MM.1S (cell line): ENCODE data around the gene LRRC34.

Experiments used
- DNase-seq: peaks from one replicate; pipeline ENCODE4 v3.0.0-alpha.2; 2015
- H2AFZ ChIP-seq: fragments of 300-600 bp; sonication (generic); 2 replicates; pipeline ENCODE4 v1.6.0; 2016; ENCODE audit warnings: antibody characterized with exemption, low read length
- H3F3A ChIP-seq: fragments of 300-600 bp; sonication (generic); 2 replicates; pipeline ENCODE4 v1.6.1; 2016; ENCODE audit warnings: mild to moderate bottlenecking, antibody characterized with exemption, low read length, moderate library complexity, mixed read lengths; ENCODE audit not compliant: insufficient read depth
- H3K27ac ChIP-seq: fragments of 300-600 bp; sonication (generic); 2 replicates; pipeline ENCODE4 v1.5.1; 2016; ENCODE audit warnings: mild to moderate bottlenecking, low read length
- H3K27me3 ChIP-seq: fragments of 300-600 bp; sonication (generic); replicated peaks from 2 replicates; pipeline ENCODE4 v1.6.0; 2016; ENCODE audit warnings: low read length; ENCODE audit not compliant: insufficient read depth
- H3K36me3 ChIP-seq: fragments of 300-600 bp; sonication (generic); replicated peaks from 2 replicates; pipeline ENCODE4 v1.6.1; 2016; ENCODE audit warnings: mild to moderate bottlenecking, low read length, mixed read lengths; ENCODE audit not compliant: insufficient read depth
- H3K4me1 ChIP-seq: fragments of 300-600 bp; sonication (generic); 2 replicates; pipeline ENCODE4 v1.6.1; 2016; ENCODE audit warnings: low read length, mixed read lengths
- H3K4me2 ChIP-seq: fragments of 300-600 bp; sonication (generic); 2 replicates; pipeline ENCODE4 v1.6.0; 2016; ENCODE audit warnings: low read depth, low read length
- H3K4me3 ChIP-seq: fragments of 300-600 bp; sonication (generic); 2 replicates; pipeline ENCODE4 v1.5.1; 2016; ENCODE audit warnings: low read length, mixed read lengths
- H3K79me2 ChIP-seq: fragments of 300-600 bp; sonication (generic); 2 replicates; pipeline ENCODE4 v1.6.1; 2016; ENCODE audit warnings: mixed run types, low read length, mixed read lengths
- H3K9ac ChIP-seq: fragments of 300-600 bp; sonication (generic); 2 replicates; pipeline ENCODE4 v1.6.1; 2016; ENCODE audit warnings: low read length, mixed read lengths
- H3K9me2 ChIP-seq: fragments of 300-600 bp; sonication (generic); replicated peaks from 2 replicates; pipeline ENCODE4 v1.6.1; 2016; ENCODE audit warnings: mild to moderate bottlenecking, low read length, mixed read lengths; ENCODE audit not compliant: insufficient read depth
- H3K9me3 ChIP-seq: fragments of 300-600 bp; sonication (generic); replicated peaks from 2 replicates; pipeline ENCODE4 v1.6.1; 2016; ENCODE audit warnings: mild to moderate bottlenecking, low read length, mixed read lengths; ENCODE audit not compliant: insufficient read depth
- H4K20me1 ChIP-seq: fragments of 300-600 bp; sonication (generic); 2 replicates; pipeline ENCODE4 v1.6.1; 2016; ENCODE audit warnings: mild to moderate bottlenecking, low read length, moderate library complexity, mixed read lengths; ENCODE audit not compliant: insufficient read depth
- EZH2 ChIP-seq: fragments of 300-600 bp; sonication (generic); optimal IDR thresholded peaks from 2 replicates; pipeline ENCODE3; 2017; ENCODE audit warnings: low read depth, mild to moderate bottlenecking, antibody characterized with exemption, low read length, mixed read lengths
- EZH2phosphoT487 ChIP-seq: fragments of 300-600 bp; sonication (generic); IDR thresholded peaks from 2 replicates; pipeline ENCODE4 v1.6.1; 2018; ENCODE audit warnings: antibody characterized with exemption, low read length
- TF ChIP-seq, protein P1 (sequence below): fragments of 300-600 bp; sonication (generic); IDR thresholded peaks from 2 replicates; pipeline ENCODE4 v1.5.1; 2016; ENCODE audit warnings: antibody characterized with exemption, low read length, mixed read lengths

Gene LRRC34

DNA sequence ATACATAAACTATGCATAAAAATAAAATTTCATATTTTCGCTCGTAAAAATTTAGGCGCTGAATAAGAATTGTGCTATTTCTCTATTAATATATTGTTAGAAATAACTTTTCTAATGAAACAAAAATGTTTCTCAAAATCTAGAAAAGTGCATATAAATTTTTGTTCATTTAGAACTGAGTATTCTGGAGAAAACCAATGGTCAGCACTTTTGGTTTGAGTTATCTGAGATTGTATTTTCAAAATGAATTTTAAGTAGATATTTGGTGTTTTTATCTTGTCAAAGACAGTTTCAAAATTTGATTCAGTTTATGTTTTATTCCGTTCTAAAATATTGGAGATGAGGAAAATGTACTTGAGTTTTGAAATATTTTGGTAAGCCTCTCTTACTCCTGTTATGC lies 25.6 kb downstream of the LRRC34 start:
- H3K9me2 ChIP-seq = no peaks in the 10 kb centered on the region
- H3K4me1 ChIP-seq = no peaks in the 10 kb centered on the region
- H3K9ac ChIP-seq = no peak overlapping the region
- H3K4me2 ChIP-seq = no peak overlapping the region
- no peak for TF ChIP-seq EZH2phosphoT487
- TF ChIP-seq EZH2 = no peak
- TF ChIP-seq, protein P1, sequence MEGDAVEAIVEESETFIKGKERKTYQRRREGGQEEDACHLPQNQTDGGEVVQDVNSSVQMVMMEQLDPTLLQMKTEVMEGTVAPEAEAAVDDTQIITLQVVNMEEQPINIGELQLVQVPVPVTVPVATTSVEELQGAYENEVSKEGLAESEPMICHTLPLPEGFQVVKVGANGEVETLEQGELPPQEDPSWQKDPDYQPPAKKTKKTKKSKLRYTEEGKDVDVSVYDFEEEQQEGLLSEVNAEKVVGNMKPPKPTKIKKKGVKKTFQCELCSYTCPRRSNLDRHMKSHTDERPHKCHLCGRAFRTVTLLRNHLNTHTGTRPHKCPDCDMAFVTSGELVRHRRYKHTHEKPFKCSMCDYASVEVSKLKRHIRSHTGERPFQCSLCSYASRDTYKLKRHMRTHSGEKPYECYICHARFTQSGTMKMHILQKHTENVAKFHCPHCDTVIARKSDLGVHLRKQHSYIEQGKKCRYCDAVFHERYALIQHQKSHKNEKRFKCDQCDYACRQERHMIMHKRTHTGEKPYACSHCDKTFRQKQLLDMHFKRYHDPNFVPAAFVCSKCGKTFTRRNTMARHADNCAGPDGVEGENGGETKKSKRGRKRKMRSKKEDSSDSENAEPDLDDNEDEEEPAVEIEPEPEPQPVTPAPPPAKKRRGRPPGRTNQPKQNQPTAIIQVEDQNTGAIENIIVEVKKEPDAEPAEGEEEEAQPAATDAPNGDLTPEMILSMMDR = no peak
- H3K36me3 ChIP-seq = peaks cover 26% of the 10 kb centered on the region; the same call in 1 of the 2 replicates
- H3F3A ChIP-seq = no peaks in the 10 kb centered on the region
- no peaks in the 10 kb centered on the region for H3K27me3 ChIP-seq
- H3K79me2 ChIP-seq = no peaks in the 10 kb centered on the region
- H3K27ac ChIP-seq = no peak overlapping the region
- no peak for DNase-seq
- no peak overlapping the region for H2AFZ ChIP-seq
- no peak overlapping the region for H3K4me3 ChIP-seq
- no peaks in the 10 kb centered on the region for H4K20me1 ChIP-seq
- H3K9me3 ChIP-seq = no peaks in the 10 kb centered on the region

DNA sequence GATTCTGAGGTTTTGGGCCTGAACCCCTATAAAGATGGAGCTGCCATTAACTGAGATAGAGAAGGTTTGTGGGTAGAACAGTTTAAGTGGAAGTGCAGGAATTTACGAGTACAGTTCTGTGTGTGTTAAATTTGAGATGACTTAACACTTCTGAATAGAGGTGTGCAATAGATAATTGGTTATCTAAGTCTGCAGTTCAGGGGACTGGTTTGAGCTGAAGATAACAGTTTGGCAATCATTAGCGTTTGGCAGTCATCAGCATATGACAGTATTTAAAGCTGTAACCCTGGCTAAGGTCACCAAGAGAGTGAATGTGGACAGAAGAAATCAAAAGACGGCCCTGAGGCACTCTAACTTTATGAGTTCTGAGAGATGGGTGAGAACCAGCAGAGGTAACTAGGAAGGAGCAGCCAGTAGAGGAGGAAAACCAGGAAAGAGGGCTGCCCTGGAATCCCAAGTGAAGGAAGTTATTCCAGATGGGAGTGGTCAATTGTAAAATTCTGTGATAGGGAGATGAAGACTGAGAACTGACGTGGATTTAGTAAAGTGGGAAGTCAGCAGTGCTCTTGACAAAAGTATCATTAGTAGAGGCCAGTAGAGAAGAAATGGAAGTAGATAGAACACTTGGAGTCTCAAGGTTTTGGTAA lies 31.4 kb downstream of the LRRC34 start:
- Histone ChIP-seq H3K27me3 (no peaks in the 10 kb centered on the region), H3K27ac (no peak overlapping the region), H3K9me2 (no peaks in the 10 kb centered on the region), H3K4me3 (no peak overlapping the region), H3F3A (no peaks in the 10 kb centered on the region), H3K9me3 (no peaks in the 10 kb centered on the region), H4K20me1 (no peaks in the 10 kb centered on the region), H3K79me2 (peaks cover 33% of the 10 kb centered on the region), H3K9ac (no peak overlapping the region), H2AFZ (no peak overlapping the region), H3K4me1 (no peaks in the 10 kb centered on the region), H3K4me2 (no peak overlapping the region), H3K36me3 (peaks cover 26% of the 10 kb centered on the region; the same call in 1 of the 2 replicates)
- TF ChIP-seq, protein P1 = no peak
- TF ChIP-seq EZH2 (no peak), EZH2phosphoT487 (no peak)
- DNase-seq = no peak

DNA sequence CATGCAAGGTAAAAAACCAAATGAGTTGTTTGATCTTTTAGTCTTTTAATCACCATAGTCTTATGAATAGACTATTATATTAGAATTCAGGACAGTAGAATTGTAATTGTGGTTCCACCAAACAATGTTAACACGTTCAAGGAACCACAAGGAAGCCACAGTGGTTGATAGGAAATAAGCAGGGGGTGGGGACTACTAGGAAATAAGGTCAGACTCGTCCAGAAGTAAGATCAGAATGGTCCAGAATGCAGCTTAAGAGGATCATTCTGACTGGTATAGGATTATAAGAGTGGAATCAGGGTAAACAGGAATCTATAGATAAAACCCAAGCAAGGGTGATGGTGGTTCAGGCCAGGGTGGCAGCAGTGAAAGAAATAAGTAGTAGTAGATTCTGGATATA lies 32.0 kb downstream of the LRRC34 start:
- no peaks in the 10 kb centered on the region for H3K9me2 ChIP-seq
- no peak overlapping the region for H3K27ac ChIP-seq

More for the DNA sequence above, 32.0 kb downstream of the LRRC34 start:
- TF ChIP-seq, protein P1 = no peak
- no peak for TF ChIP-seq EZH2
- no peak for TF ChIP-seq EZH2phosphoT487
- H3K27me3 ChIP-seq = no peaks in the 10 kb centered on the region
- H3K36me3 ChIP-seq = peaks cover 22% of the 10 kb centered on the region; the same call in 1 of the 2 replicates
- H3K79me2 ChIP-seq = peaks cover 39% of the 10 kb centered on the region
- H3K4me2 ChIP-seq = no peak overlapping the region
- H3K4me1 ChIP-seq = 0 out of 2 replicates have a peak, but pooled peaks cover under 1% of the 10 kb centered on the region
- no peaks in the 10 kb centered on the region for H3K9me3 ChIP-seq
- peaks cover 4% of the 10 kb centered on the region; the same call in 1 of the 2 replicates for H4K20me1 ChIP-seq
- H3F3A ChIP-seq = no peaks in the 10 kb centered on the region
- no peak for DNase-seq
- H2AFZ ChIP-seq = no peak overlapping the region
- no peak overlapping the region for H3K9ac ChIP-seq
- H3K4me3 ChIP-seq = no peak overlapping the region
